ENCODE measurements around the gene DNAH12. TPM values are rescaled to one million over a fixed set of nuclear protein-coding genes. Genes with fewer than 3 reads are reported as not detected.

The DNAH12 gene
- total RNA-seq, 1 experiment from 2014 or later: 0.45 TPM

DNA sequence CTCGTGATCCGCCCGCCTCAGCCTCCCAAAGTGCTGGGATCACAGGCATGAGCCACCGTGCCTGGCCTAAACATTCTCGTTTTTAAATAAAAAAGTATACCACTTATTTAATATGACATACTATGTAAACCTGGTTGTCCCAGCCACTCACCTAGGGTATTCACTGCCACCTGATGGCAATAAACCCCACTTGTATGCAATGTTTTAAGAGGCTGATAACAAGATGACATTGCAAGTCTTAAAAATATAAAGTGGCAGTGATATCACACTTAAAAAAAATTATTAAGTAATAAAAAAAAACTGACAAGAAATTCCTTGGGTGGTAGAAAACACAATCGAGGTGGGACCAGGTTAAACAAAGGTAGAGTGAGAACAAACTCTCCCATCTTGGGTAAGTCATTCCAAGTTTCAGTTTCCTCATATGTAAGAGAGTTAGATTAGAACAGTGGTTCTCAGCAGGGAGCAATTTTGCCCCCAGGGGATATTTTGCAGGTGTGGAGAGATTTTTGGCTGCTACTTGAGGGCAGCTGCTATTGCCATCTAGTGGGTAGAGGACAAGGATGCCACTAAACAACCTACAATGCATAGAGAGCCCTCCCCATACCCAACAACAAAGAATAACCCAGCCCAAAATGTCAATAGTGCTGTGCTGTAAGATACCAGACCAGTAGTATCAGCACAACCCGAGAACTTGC lies 38.5 kb upstream of the DNAH12 start:
- H3K4me3 ChIP-seq (ENCODE audit: low read depth, low read length): no peak overlapping the region
- H3K27me3 Mint-ChIP-seq (ENCODE audit: insufficient read depth, unreplicated experiment): no peaks in the 10 kb centered on the region
- peaks cover 2% of the 10 kb centered on the region; the same call in 1 of the 2 replicates for H3K36me3 ChIP-seq (ENCODE audit: control insufficient read depth, insufficient read depth, low read length)
- H3K27me3 ChIP-seq (replicated peaks; ENCODE audit: control insufficient read depth, insufficient read depth, low read length): no peaks in the 10 kb centered on the region
- CTCF ChIA-PET: no interaction called here
- H3K4me3 Mint-ChIP-seq (ENCODE audit: unreplicated experiment): no peak overlapping the region
- TF ChIP-seq, protein P1, sequence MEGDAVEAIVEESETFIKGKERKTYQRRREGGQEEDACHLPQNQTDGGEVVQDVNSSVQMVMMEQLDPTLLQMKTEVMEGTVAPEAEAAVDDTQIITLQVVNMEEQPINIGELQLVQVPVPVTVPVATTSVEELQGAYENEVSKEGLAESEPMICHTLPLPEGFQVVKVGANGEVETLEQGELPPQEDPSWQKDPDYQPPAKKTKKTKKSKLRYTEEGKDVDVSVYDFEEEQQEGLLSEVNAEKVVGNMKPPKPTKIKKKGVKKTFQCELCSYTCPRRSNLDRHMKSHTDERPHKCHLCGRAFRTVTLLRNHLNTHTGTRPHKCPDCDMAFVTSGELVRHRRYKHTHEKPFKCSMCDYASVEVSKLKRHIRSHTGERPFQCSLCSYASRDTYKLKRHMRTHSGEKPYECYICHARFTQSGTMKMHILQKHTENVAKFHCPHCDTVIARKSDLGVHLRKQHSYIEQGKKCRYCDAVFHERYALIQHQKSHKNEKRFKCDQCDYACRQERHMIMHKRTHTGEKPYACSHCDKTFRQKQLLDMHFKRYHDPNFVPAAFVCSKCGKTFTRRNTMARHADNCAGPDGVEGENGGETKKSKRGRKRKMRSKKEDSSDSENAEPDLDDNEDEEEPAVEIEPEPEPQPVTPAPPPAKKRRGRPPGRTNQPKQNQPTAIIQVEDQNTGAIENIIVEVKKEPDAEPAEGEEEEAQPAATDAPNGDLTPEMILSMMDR (IDR thresholded peaks at IDR 0.05; ENCODE audit: insufficient read depth in 1 of 2, low read depth in 1 of 2, low read length in 1 of 2, severe bottlenecking in 1 of 2, unreplicated experiment in 1 of 2): peak in 1 of 2 experiments; percentile 11
- BruUV-seq (replicated peaks): no TSS peak
- peaks cover 49% of the 10 kb centered on the region for H3K4me1 ChIP-seq
- DNase-seq: peak; percentile 70 to 75
- POLR2A ChIA-PET: no interaction called here
- H3K9me3 Mint-ChIP-seq (ENCODE audit: unreplicated experiment): no peaks in the 10 kb centered on the region
- peaks cover 84% of the 10 kb centered on the region for H3K36me3 Mint-ChIP-seq (ENCODE audit: insufficient read depth, unreplicated experiment)
- no peaks in the 10 kb centered on the region for H3K9me3 ChIP-seq
- intact Hi-C loops (cut with micrococcal nuclease; ENCODE audit: unreplicated experiment): loop anchor here (1.0 kb wide), 1 partner anchor 185 kb away; no protein-coding TSS in a partner anchor
- no peak overlapping the region for H3K27ac Mint-ChIP-seq (ENCODE audit: unreplicated experiment)
- peaks cover 6% of the 10 kb centered on the region for H3K4me1 Mint-ChIP-seq (ENCODE audit: low read depth, unreplicated experiment)

DNA sequence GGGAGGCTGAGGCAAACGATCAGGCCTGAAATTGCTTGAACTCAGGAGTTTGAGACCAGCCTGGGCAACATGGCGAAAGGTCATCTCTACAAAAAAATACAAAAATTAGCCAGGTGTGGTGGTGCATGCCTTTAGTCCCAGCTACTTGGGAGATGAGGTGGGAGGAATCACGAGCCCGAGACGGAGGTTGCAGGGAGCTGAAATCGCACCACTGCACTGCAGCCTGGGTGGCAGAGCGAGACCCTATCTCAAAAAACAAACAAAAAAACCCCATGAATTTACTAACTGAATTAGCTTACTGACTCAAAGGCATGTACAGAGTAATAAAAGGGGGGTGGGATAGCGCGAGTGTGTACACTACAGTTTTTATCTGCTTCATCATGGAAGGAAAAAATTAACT lies 33.7 kb upstream of the DNAH12 start:
- ChIA-PET POLR2A (interaction anchor here (0.6 kb wide), 1 partner anchor 8 kb away, joined by 11 read pairs; no protein-coding TSS in a partner anchor), CTCF (interaction anchor here (1.2 kb wide), 1 partner anchor 113 kb away, joined by 3 read pairs; no protein-coding TSS in a partner anchor)
- H3K4me3 Mint-ChIP-seq (ENCODE audit: unreplicated experiment): no peak overlapping the region
- no TSS peak for BruUV-seq (replicated peaks)
- no peaks in the 10 kb centered on the region for H3K9me3 Mint-ChIP-seq (ENCODE audit: unreplicated experiment)
- TF ChIP-seq, protein P1 (IDR thresholded peaks at IDR 0.05; ENCODE audit: insufficient read depth in 1 of 2, low read depth in 1 of 2, low read length in 1 of 2, severe bottlenecking in 1 of 2, unreplicated experiment in 1 of 2): no peak
- Histone ChIP-seq H3K9me3 (no peaks in the 10 kb centered on the region), H3K4me1 (peaks cover 23% of the 10 kb centered on the region), H3K36me3 (ENCODE audit: control insufficient read depth, insufficient read depth, low read length) (peaks cover 6% of the 10 kb centered on the region), H3K27me3 (replicated peaks; ENCODE audit: control insufficient read depth, insufficient read depth, low read length) (no peaks in the 10 kb centered on the region), H3K4me3 (ENCODE audit: low read depth, low read length) (no peak overlapping the region)
- H3K36me3 Mint-ChIP-seq (ENCODE audit: insufficient read depth, unreplicated experiment): peaks cover 93% of the 10 kb centered on the region
- intact Hi-C loops (cut with micrococcal nuclease; ENCODE audit: unreplicated experiment): no loop called here
- peak overlapping the region; percentile 42 for H3K27ac Mint-ChIP-seq (ENCODE audit: unreplicated experiment)
- H3K4me1 Mint-ChIP-seq (ENCODE audit: low read depth, unreplicated experiment): peaks cover 14% of the 10 kb centered on the region
- no peak for DNase-seq
- no peaks in the 10 kb centered on the region for H3K27me3 Mint-ChIP-seq (ENCODE audit: insufficient read depth, unreplicated experiment)

DNA sequence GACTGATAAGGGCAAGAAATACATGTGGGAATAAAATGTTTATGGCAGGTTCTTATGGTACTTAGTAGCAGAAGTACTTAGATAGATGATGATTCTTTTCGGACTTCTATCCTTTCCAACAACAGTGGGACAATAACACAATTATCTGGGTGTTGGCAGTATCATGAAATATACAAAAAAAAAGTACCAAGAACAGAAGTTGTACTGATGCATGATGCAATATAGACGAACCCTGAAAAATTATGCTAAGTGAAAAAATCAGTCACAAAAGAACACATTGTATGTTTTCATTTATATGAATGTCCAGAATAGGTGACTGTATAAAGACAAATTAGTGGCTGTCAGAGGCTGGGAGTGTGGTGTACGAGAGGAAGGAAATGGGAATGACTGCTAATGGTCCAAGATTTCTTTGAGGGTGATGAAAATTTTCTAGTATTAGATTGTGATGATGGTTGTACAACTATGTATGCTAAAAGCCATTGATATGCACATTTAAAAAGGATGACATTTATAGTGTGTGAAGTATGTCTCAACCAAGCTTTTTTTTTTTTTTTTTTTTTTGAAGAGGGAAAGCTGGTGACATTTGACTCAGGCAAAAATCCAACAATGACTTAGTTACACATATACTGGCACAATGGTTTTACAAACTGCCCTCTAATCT lies 32.0 kb upstream of the DNAH12 start:
- TF ChIP-seq, protein P1 (IDR thresholded peaks at IDR 0.05; ENCODE audit: insufficient read depth in 1 of 2, low read depth in 1 of 2, low read length in 1 of 2, severe bottlenecking in 1 of 2, unreplicated experiment in 1 of 2): no peak
- Mint-ChIP-seq H3K4me1 (ENCODE audit: low read depth, unreplicated experiment) (peaks cover 14% of the 10 kb centered on the region), H3K4me3 (ENCODE audit: unreplicated experiment) (no peak overlapping the region), H3K27ac (ENCODE audit: unreplicated experiment) (no peak overlapping the region), H3K36me3 (ENCODE audit: insufficient read depth, unreplicated experiment) (peaks cover 96% of the 10 kb centered on the region), H3K9me3 (ENCODE audit: unreplicated experiment) (no peaks in the 10 kb centered on the region), H3K27me3 (ENCODE audit: insufficient read depth, unreplicated experiment) (no peaks in the 10 kb centered on the region)
- Histone ChIP-seq H3K9me3 (no peaks in the 10 kb centered on the region), H3K36me3 (ENCODE audit: control insufficient read depth, insufficient read depth, low read length) (peaks cover 6% of the 10 kb centered on the region), H3K4me1 (peaks cover 22% of the 10 kb centered on the region), H3K27me3 (replicated peaks; ENCODE audit: control insufficient read depth, insufficient read depth, low read length) (no peaks in the 10 kb centered on the region), H3K4me3 (ENCODE audit: low read depth, low read length) (no peak overlapping the region)
- intact Hi-C loops (cut with micrococcal nuclease; ENCODE audit: unreplicated experiment): no loop called here
- ChIA-PET CTCF (no interaction called here), POLR2A (no interaction called here)
- BruUV-seq (replicated peaks): no TSS peak
- no peak for DNase-seq

Measured in Caco-2 (cell line).